ENCODE data around the gene GCNT1. TPM values are rescaled to one million over a fixed set of nuclear protein-coding genes. Genes with fewer than 3 reads are reported as not detected.

Gene GCNT1
- total and polyA plus RNA-seq, 2 of the 13 experiments (the other 11 are each of a cell fraction or from before 2014, with no cell fraction given), result 0.55 to 1.7 TPM

- no peak overlapping the region for H2AFZ ChIP-seq (ENCODE audit: low read length)
- POLR2A ChIA-PET, result no interaction called here
- in situ Hi-C loops (cut with HindIII; ENCODE audit: extremely low pct_ligation_motif_present, low pct_unique_long_range_greater_than_20kb) (no loop called here), intact Hi-C loops (cut with micrococcal nuclease; ENCODE audit: unreplicated experiment) (no loop called here)
- H3K27me3 ChIP-seq (ENCODE audit: control insufficient read depth in 1 of 2, insufficient read depth in 2 of 2, low read length in 2 of 2), result no peaks in the 10 kb centered on the region
- TF ChIP-seq KLF6 (CRISPR knock-in tag; IDR thresholded peaks at IDR 0.05) (no peak), BCL3 (CRISPR knock-in tag; IDR thresholded peaks at IDR 0.05) (no peak), CEBPB (IDR thresholded peaks at IDR 0.05; ENCODE audit: borderline replicate concordance, low read depth, low read length) (0 out of 2 replicates have a peak, but pooled peaks have one; percentile 55), CBFB (CRISPR knock-in tag; IDR thresholded peaks at IDR 0.05) (no peak), MAZ (IDR thresholded peaks at IDR 0.05; ENCODE audit: borderline replicate concordance, low read depth, low read length) (no peak), MAZ (CRISPR knock-in tag; IDR thresholded peaks at IDR 0.05; ENCODE audit: low read depth) (no peak)
- no peak for DNase-seq (ENCODE audit: low spot score)
- no peak for ATAC-seq
- CTCF ChIA-PET (ENCODE audit: low intra/inter-chr PET ratio, low total read pairs), result no interaction called here
- 84% methylated on average over 3 of the region's 3 CpGs for WGBS (ENCODE audit: low lambda C conversion rate)
- FAIRE-seq, result no peak
- BruUV-seq (replicated peaks), result no TSS peak
- H3K79me2 ChIP-seq (ENCODE audit: insufficient read depth, low read length), result no peaks in the 10 kb centered on the region
- H4K20me1 ChIP-seq (ENCODE audit: insufficient read depth, low read length), result no peaks in the 10 kb centered on the region
- no peak overlapping the region for H3K4me3 ChIP-seq (replicated peaks in 1 of 3; ENCODE audit: insufficient read depth in 1 of 3, low read depth in 2 of 3, low read length in 3 of 3)
- H3K4me2 ChIP-seq (ENCODE audit: low read depth, low read length), result no peak overlapping the region
- H3K4me1 ChIP-seq (ENCODE audit: insufficient read depth, low read length), result no peaks in the 10 kb centered on the region
- H3K9me3 ChIP-seq (ENCODE audit: low read length), result no peaks in the 10 kb centered on the region
- H3K9ac ChIP-seq (ENCODE audit: insufficient read depth, low read depth, low read length), result no peak overlapping the region
- H3K27ac ChIP-seq (ENCODE audit: extremely low read length, insufficient read depth, low read length), result no peak overlapping the region
- no peaks in the 10 kb centered on the region for H3K36me3 ChIP-seq (replicated peaks in 1 of 2; ENCODE audit: control insufficient read depth in 1 of 2, insufficient read depth in 2 of 2, low read length in 2 of 2)
Measured at GRCh38 chr9:76474419-76474818, 15.4 kb downstream of the GCNT1 start.

GRCh38 chr9:76475686-76476085 lies 16.7 kb downstream of the GCNT1 start:
- H3K79me2 ChIP-seq (ENCODE audit: insufficient read depth, low read length), result no peaks in the 10 kb centered on the region
- intact Hi-C loops (cut with micrococcal nuclease; ENCODE audit: unreplicated experiment), result no loop called here
- no peaks in the 10 kb centered on the region for H4K20me1 ChIP-seq (ENCODE audit: insufficient read depth, low read length)
- no TSS peak for BruUV-seq (replicated peaks)
- DNase-seq (ENCODE audit: low spot score) (no peak), ATAC-seq (no peak), FAIRE-seq (no peak)
- no peak overlapping the region for H2AFZ ChIP-seq (ENCODE audit: low read length)
- no peaks in the 10 kb centered on the region for H3K9me3 ChIP-seq (ENCODE audit: low read length)
- no peaks in the 10 kb centered on the region for H3K4me1 ChIP-seq (ENCODE audit: insufficient read depth, low read length)
- 72% methylated on average over 4 of the region's 4 CpGs for WGBS (ENCODE audit: low lambda C conversion rate)
- no peaks in the 10 kb centered on the region for H3K27me3 ChIP-seq (ENCODE audit: control insufficient read depth in 1 of 2, insufficient read depth in 2 of 2, low read length in 2 of 2)
- H3K27ac ChIP-seq (ENCODE audit: extremely low read length, insufficient read depth, low read length), result no peak overlapping the region
- no peak overlapping the region for H3K4me2 ChIP-seq (ENCODE audit: low read depth, low read length)
- H3K4me3 ChIP-seq (replicated peaks in 1 of 3; ENCODE audit: insufficient read depth in 1 of 3, low read depth in 2 of 3, low read length in 3 of 3), result no peak overlapping the region
- ChIA-PET CTCF (ENCODE audit: low intra/inter-chr PET ratio, low total read pairs) (no interaction called here), POLR2A (no interaction called here)
- in situ Hi-C loops (cut with HindIII; ENCODE audit: extremely low pct_ligation_motif_present, low pct_unique_long_range_greater_than_20kb), result no loop called here
- H3K9ac ChIP-seq (ENCODE audit: insufficient read depth, low read depth, low read length), result no peak overlapping the region
- no peaks in the 10 kb centered on the region for H3K36me3 ChIP-seq (replicated peaks in 1 of 2; ENCODE audit: control insufficient read depth in 1 of 2, insufficient read depth in 2 of 2, low read length in 2 of 2)
- TF ChIP-seq AHR (CRISPR knock-in tag; IDR thresholded peaks at IDR 0.05) (no peak), ATF4 (CRISPR knock-in tag; IDR thresholded peaks at IDR 0.05) (no peak), ZNF318 (CRISPR knock-in tag; IDR thresholded peaks at IDR 0.05) (no peak)
